K562 (cell line): ENCODE data around the gene MALRD1. TPM values are rescaled to one million over a fixed set of nuclear protein-coding genes. Genes with fewer than 3 reads are reported as not detected.

Experiments
- ATAC-seq: fragments of 200-7000 bp; cut with Tn5 transposase; 3 replicates; pipeline ENCODE4 v1.9.1; 2020; ENCODE audit warnings: moderate library complexity
- BruUV-seq: library from RNA; stranded (reverse); fragments of 400-500 nt; replicated peaks from 2 replicates; lab custom pipeline; 2021; lab: Mats Ljungman, UMichigan
- CTCF ChIA-PET: fragments of 300-600 bp; formaldehyde crosslinking; extraction: SDS; loops from one replicate; lab custom pipeline; 2021; ENCODE audit warnings: low intra/inter-chr PET ratio; lab: Yijun Ruan, JAX
- POLR2A ChIA-PET: fragments of 300-600, 350-650 bp; sonication (Branson Sonifier 250); formaldehyde crosslinking; extraction: SDS; loops from one replicate; lab custom pipeline; 2021; ENCODE audit warnings: antibody characterized with exemption, inconsistent platforms; lab: Yijun Ruan, JAX
- DNase-seq, 4 experiments: peaks; one replicate each; pipeline versions ENCODE4 v3.0.0 to v3.0.0-alpha.2; 2011 to 2018; ENCODE audit warnings: low spot score in 3 of 4, mixed read lengths in 3 of 4; ENCODE audit errors: extremely low read depth in 1 of 4
- FAIRE-seq: peaks from 2 replicates; lab custom pipeline; 2011; peaks lifted over from hg19 to GRCh38; lab: Jason Lieb, UNC
- H2AFZ ChIP-seq: 2 replicates; pipeline ENCODE4 v1.6.0; 2011; ENCODE audit warnings: low read depth, low read length, control low read depth, inconsistent platforms
- H3K27ac ChIP-seq: fragments of 200-600 bp; 3 replicates; pipeline ENCODE4 v1.8.0; 2011; ENCODE audit warnings: low read depth, mild to moderate bottlenecking, control low read depth, inconsistent platforms, low read length, moderate library complexity, mixed read lengths; ENCODE audit errors: extremely low read depth
- H3K27me3 ChIP-seq, 2 experiments: fragments of 300-600 bp in 1 of 2; 2 replicates in 1 of 2; 3 replicates in 1 of 2; pipeline versions ENCODE4 v1.6.0 to v1.8.0; 2011; ENCODE audit warnings: inconsistent platforms in 2 of 2, low read length in 2 of 2, mild to moderate bottlenecking in 1 of 2, mixed read lengths in 1 of 2, moderate library complexity in 1 of 2; ENCODE audit not compliant: control insufficient read depth in 2 of 2, insufficient read depth in 2 of 2
- H3K36me3 ChIP-seq: fragments of 300-600 bp; 3 replicates; pipeline ENCODE4 v1.8.0; 2011; ENCODE audit warnings: mild to moderate bottlenecking, low read length, inconsistent platforms; ENCODE audit not compliant: control insufficient read depth, insufficient read depth
- H3K4me1 ChIP-seq, 2 experiments: fragments of 200-600 bp in 1 of 2; replicated peaks in 1 of 2; 2 replicates in 1 of 2; 3 replicates in 1 of 2; pipeline versions ENCODE4 v1.5.1 to v1.8.0; 2011; ENCODE audit warnings: inconsistent platforms in 2 of 2, low read length in 2 of 2, mild to moderate bottlenecking in 1 of 2, mixed read lengths in 1 of 2, moderate library complexity in 1 of 2; ENCODE audit not compliant: control insufficient read depth in 2 of 2, insufficient read depth in 2 of 2
- H3K4me2 ChIP-seq: 2 replicates; pipeline ENCODE4 v1.6.1; 2011; ENCODE audit warnings: low read length, control low read depth, inconsistent platforms, mixed read lengths; ENCODE audit not compliant: insufficient read depth
- H3K4me3 ChIP-seq: fragments of 200-600 bp; sonication (generic), shearing (Covaris generic); 2 replicates; pipeline ENCODE4 v1.5.1; 2016; ENCODE audit warnings: control low read depth, inconsistent platforms
- H3K79me2 ChIP-seq: fragments of 200-600 bp; 3 replicates; pipeline ENCODE4 v1.8.0; 2011; ENCODE audit warnings: low read length, inconsistent platforms; ENCODE audit not compliant: control insufficient read depth, insufficient read depth
- H3K9ac ChIP-seq, 2 experiments: 2 replicates each; pipeline versions ENCODE4 v1.6.0 to v1.6.1; 2011; ENCODE audit warnings: low read depth in 2 of 2, low read length in 2 of 2, control low read depth in 1 of 2, inconsistent platforms in 1 of 2, mild to moderate bottlenecking in 1 of 2, mixed read lengths in 1 of 2; ENCODE audit not compliant: insufficient read depth in 1 of 2
- H3K9me1 ChIP-seq: one replicate; pipeline ENCODE4 v1.6.0; 2011; ENCODE audit warnings: inconsistent platforms, mild to moderate bottlenecking, low read length, moderate library complexity; ENCODE audit not compliant: control insufficient read depth, insufficient read depth
- H3K9me3 ChIP-seq: replicated peaks from 2 replicates; pipeline ENCODE4 v1.5.1; 2011; ENCODE audit warnings: low read depth, low read length, inconsistent platforms; ENCODE audit not compliant: control insufficient read depth, insufficient read depth
- H4K20me1 ChIP-seq: replicated peaks from 2 replicates; pipeline ENCODE4 v1.6.1; 2011; ENCODE audit warnings: low read length, inconsistent platforms, mixed read lengths; ENCODE audit not compliant: control insufficient read depth, insufficient read depth
- ASH1L ChIP-seq: fragments of 450-650 bp; IDR thresholded peaks from 2 replicates; pipeline ENCODE4 v1.6.1; 2018; ENCODE audit warnings: borderline replicate concordance, mild to moderate bottlenecking, low read depth; ENCODE audit not compliant: partially characterized antibody
- EHMT2 ChIP-seq: fragments of 450-650 bp; IDR thresholded peaks from 2 replicates; pipeline ENCODE4 v1.6.1; 2018; ENCODE audit warnings: antibody characterized with exemption
- OTX1 ChIP-seq: fragments of 450-650 bp; formaldehyde crosslinking; IDR thresholded peaks from 2 replicates; pipeline ENCODE4 v1.4.0; 2022; ENCODE audit warnings: mild to moderate bottlenecking
- PTTG1 ChIP-seq: fragments of 450-650 bp; IDR thresholded peaks from 2 replicates; pipeline ENCODE4 v1.6.1; 2016; ENCODE audit warnings: low read depth, mild to moderate bottlenecking, missing genetic modification characterization, missing compliant biosample characterization
- ZNF133 ChIP-seq: fragments of 250-450 bp; sonication (Bioruptor Pico); IDR thresholded peaks from 2 replicates; pipeline ENCODE4 v1.4.0; 2020; ENCODE audit warnings: mild to moderate bottlenecking
- ZNF41 ChIP-seq: fragments of 250-450 bp; sonication (Bioruptor Pico); conservative IDR thresholded peaks from 2 replicates; pipeline ENCODE4 v1.4.0; 2020; ENCODE audit warnings: mild to moderate bottlenecking
- ZNF57 ChIP-seq: fragments of 450-650 bp; formaldehyde crosslinking; IDR thresholded peaks from 2 replicates; pipeline ENCODE4 v1.4.0; 2020; ENCODE audit warnings: mild to moderate bottlenecking, moderate library complexity
- ZNF707 ChIP-seq: fragments of 250-450 bp; sonication (Bioruptor Pico); conservative IDR thresholded peaks from 2 replicates; pipeline ENCODE4 v1.8.0; 2022; ENCODE audit warnings: inconsistent platforms, mild to moderate bottlenecking, moderate library complexity
- WGBS: fragments of 100-300 bp; shearing (Covaris generic); methylation state at CpG from one replicate; pipeline ENCODE4 v1.1.6; 2016; ENCODE audit warnings: low coverage, mixed read lengths; ENCODE audit not compliant: insufficient coverage; ENCODE audit errors: missing lambda C conversion rate; 5-methylcytosine and 5-hydroxymethylcytosine counted together
- in situ Hi-C: fragments of 300-500 bp; cut with MboI; formaldehyde crosslinking; loops from 4 replicates; pipeline ENCODE4 v1.15.0; 2018; ENCODE audit warnings: inconsistent platforms, mixed read lengths
- intact Hi-C: fragments of 100-400 bp; cut with micrococcal nuclease; formaldehyde crosslinking; loops from 2 replicates; pipeline ENCODE4 v1.14.2; 2022
- polyA plus RNA-seq, 8 experiments: library from polyadenylated mRNA; depleted of rRNA in 4 of 8; stranded (reverse) in 5 of 8; unstranded in 3 of 8; fragments of >200 nt; fragmentation: Nextera tagmentation in 2 of 8; fragmentation: Illumina TruSeq in 1 of 8; extraction: Ambion mirVana in 2 of 8; extraction: Trizol in 1 of 8; gene quantifications; 2 replicates each; pipeline versions ENCODE4 v1.2.1 to v1.2.3, GENCODE V29; 2011 to 2014; ENCODE audit warnings: inconsistent platforms in 1 of 8, missing spikeins in 1 of 8
- total RNA-seq, 7 experiments: library from RNA; depleted of rRNA in 6 of 7; stranded (reverse); fragments of >200 nt in 6 of 7; fragmentation: Illumina TruSeq in 2 of 7; extraction: Trizol in 2 of 7; gene quantifications; 2 replicates each; pipeline versions ENCODE4 v1.2.1 to v1.2.3, GENCODE V29; 2011 to 2021; ENCODE audit warnings: low replicate concordance in 1 of 7
- TF ChIP-seq, protein P1 (sequence below), 3 experiments: fragments of 200-800 bp in 1 of 3; fragments of 250-450 bp in 1 of 3; fragments of 450-650 bp in 1 of 3; sonication (Bioruptor Pico) in 1 of 3; sonication (Bioruptor generic) in 1 of 3; formaldehyde crosslinking in 1 of 3; IDR thresholded peaks; 2 replicates each; pipeline versions ENCODE4 v1.6.1 to v1.8.0; 2016 to 2022; ENCODE audit warnings: mild to moderate bottlenecking in 2 of 3, missing genetic modification characterization in 2 of 3, missing compliant biosample characterization in 1 of 3, moderate library complexity in 1 of 3
- TF ChIP-seq, protein P2 (sequence below): sonication (generic); formaldehyde crosslinking; IDR thresholded peaks from 2 replicates; pipeline ENCODE4 v1.8.1; 2023; ENCODE audit warnings: mild to moderate bottlenecking, missing genetic modification reagents

MALRD1 gene
- total and polyA plus RNA-seq, 9 of the 15 experiments (the other 6 are each of a cell fraction or from before 2014, with no cell fraction given), result not detected

DNA sequence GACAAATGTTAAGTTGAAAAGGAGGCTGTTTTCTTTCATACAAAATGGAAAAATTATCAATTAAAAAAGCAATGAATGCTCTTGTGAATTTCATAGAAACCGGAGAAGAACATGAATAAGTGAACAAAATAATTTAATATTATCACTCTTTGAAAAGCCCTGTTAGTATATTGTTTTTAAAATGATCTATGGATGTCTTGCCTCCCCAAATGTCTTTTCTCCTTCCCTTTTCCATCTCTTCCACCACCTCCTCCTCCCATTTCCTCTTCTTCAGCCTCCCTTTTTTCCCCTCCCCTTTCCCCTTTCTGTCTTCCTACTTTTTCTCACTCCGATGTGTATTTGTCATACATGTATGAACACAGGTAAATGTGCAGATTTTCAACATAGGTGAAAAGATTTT is 234.7 kb downstream of the MALRD1 start:
- H3K9me1 ChIP-seq, result no peaks in the 10 kb centered on the region
- 0% methylated on average over 2 of the region's 2 CpGs for WGBS
- no peak for DNase-seq
- no peak overlapping the region for H3K9ac ChIP-seq
- H2AFZ ChIP-seq, result no peak overlapping the region
- ChIA-PET POLR2A (no interaction called here), CTCF (no interaction called here)
- FAIRE-seq, result no peak
- no peaks in the 10 kb centered on the region for H3K79me2 ChIP-seq
- ATAC-seq, result no peak
- H3K9me3 ChIP-seq, result no peaks in the 10 kb centered on the region
- in situ Hi-C loops (no loop called here), intact Hi-C loops (no loop called here)
- H3K27me3 ChIP-seq, result no peaks in the 10 kb centered on the region
- no peaks in the 10 kb centered on the region for H3K4me1 ChIP-seq
- no peaks in the 10 kb centered on the region for H4K20me1 ChIP-seq
- BruUV-seq, result no TSS peak
- H3K27ac ChIP-seq, result no peak overlapping the region
- TF ChIP-seq, protein P1, sequence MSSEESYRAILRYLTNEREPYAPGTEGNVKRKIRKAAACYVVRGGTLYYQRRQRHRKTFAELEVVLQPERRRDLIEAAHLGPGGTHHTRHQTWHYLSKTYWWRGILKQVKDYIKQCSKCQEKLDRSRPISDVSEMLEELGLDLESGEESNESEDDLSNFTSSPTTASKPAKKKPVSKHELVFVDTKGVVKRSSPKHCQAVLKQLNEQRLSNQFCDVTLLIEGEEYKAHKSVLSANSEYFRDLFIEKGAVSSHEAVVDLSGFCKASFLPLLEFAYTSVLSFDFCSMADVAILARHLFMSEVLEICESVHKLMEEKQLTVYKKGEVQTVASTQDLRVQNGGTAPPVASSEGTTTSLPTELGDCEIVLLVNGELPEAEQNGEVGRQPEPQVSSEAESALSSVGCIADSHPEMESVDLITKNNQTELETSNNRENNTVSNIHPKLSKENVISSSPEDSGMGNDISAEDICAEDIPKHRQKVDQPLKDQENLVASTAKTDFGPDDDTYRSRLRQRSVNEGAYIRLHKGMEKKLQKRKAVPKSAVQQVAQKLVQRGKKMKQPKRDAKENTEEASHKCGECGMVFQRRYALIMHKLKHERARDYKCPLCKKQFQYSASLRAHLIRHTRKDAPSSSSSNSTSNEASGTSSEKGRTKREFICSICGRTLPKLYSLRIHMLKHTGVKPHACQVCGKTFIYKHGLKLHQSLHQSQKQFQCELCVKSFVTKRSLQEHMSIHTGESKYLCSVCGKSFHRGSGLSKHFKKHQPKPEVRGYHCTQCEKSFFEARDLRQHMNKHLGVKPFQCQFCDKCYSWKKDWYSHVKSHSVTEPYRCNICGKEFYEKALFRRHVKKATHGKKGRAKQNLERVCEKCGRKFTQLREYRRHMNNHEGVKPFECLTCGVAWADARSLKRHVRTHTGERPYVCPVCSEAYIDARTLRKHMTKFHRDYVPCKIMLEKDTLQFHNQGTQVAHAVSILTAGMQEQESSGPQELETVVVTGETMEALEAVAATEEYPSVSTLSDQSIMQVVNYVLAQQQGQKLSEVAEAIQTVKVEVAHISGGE (CRISPR knock-in tag; IDR thresholded peaks at IDR 0.05), result no peak
- TF ChIP-seq ZNF133, result no peak
- TF ChIP-seq ZNF57 (CRISPR knock-in tag), result no peak
- TF ChIP-seq, protein P2, sequence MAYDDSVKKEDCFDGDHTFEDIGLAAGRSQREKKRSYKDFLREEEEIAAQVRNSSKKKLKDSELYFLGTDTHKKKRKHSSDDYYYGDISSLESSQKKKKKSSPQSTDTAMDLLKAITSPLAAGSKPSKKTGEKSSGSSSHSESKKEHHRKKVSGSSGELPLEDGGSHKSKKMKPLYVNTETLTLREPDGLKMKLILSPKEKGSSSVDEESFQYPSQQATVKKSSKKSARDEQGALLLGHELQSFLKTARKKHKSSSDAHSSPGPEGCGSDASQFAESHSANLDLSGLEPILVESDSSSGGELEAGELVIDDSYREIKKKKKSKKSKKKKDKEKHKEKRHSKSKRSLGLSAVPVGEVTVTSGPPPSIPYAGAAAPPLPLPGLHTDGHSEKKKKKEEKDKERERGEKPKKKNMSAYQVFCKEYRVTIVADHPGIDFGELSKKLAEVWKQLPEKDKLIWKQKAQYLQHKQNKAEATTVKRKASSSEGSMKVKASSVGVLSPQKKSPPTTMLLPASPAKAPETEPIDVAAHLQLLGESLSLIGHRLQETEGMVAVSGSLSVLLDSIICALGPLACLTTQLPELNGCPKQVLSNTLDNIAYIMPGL (CRISPR knock-in tag), result no peak
- TF ChIP-seq ASH1L, result no peak
- no peak for TF ChIP-seq ZNF707
- no peak for TF ChIP-seq ZNF41 (CRISPR knock-in tag)
- TF ChIP-seq PTTG1 (tag), result no peak
- TF ChIP-seq EHMT2, result no peak
- no peak for TF ChIP-seq OTX1 (CRISPR knock-in tag)
- H3K36me3 ChIP-seq, result no peaks in the 10 kb centered on the region
- no peak overlapping the region for H3K4me2 ChIP-seq
- no peak overlapping the region for H3K4me3 ChIP-seq
